Gastrocnemius medialis (tissue), 4 donors: ENCODE measurements around the gene WDR54.

Experiments
- CTCF ChIP-seq, 5 experiments: fragments of 450-650 bp in 3 of 5; fragments of 200-600 bp in 2 of 5; sonication (generic) in 2 of 5; IDR thresholded peaks in 4 of 5; conservative IDR thresholded peaks in 1 of 5; 1 replicate in 4 of 5; 2 replicates in 1 of 5; pipeline ENCODE4 v1.5.1; 2016 to 2019; ENCODE audit warnings: antibody characterized with exemption in 5 of 5, mild to moderate bottlenecking in 3 of 5, moderate library complexity in 3 of 5
- POLR2A ChIP-seq, 2 donors: fragments of 450-650 bp; IDR thresholded peaks; one replicate each; pipeline ENCODE4 v1.6.1; 2017; ENCODE audit warnings: antibody characterized with exemption in 2 of 2, mild to moderate bottlenecking in 2 of 2, moderate library complexity in 2 of 2

GRCh38 chr2:74373985-74374384 lies 47.5 kb upstream of the WDR54 start:
- TF ChIP-seq CTCF (IDR thresholded peaks at IDR 0.05 in 4 of 5, conservative IDR thresholded peaks at IDR 0.05 in 1 of 5) (no peak), POLR2A (IDR thresholded peaks at IDR 0.05) (no peak)
